SK-N-SH treated with all-trans-retinoic acid at 6 μM for 48 hours (cell line): ENCODE data around the gene GJB5.

Source experiments
- ATAC-seq: fragments of 200-7000 bp; cut with Tn5 transposase; 3 replicates; pipeline ENCODE4 v1.9.1; 2020; ENCODE audit warnings: mild to moderate bottlenecking, moderate library complexity
- ARNTL ChIP-seq: fragments of 450-650 bp; formaldehyde crosslinking; IDR thresholded peaks from 2 replicates; pipeline ENCODE4 v1.5.0; 2020; ENCODE audit warnings: low read depth, mild to moderate bottlenecking, moderate library complexity, borderline replicate concordance
- BACH2 ChIP-seq: fragments of 250-450 bp; sonication (Bioruptor Pico); IDR thresholded peaks from 2 replicates; pipeline ENCODE4 v1.9.0; 2021; ENCODE audit warnings: mild to moderate bottlenecking, borderline replicate concordance
- CREB5 ChIP-seq: fragments of 250-450 bp; sonication (Bioruptor Pico); IDR thresholded peaks from 2 replicates; pipeline ENCODE4 v1.5.1; 2020; ENCODE audit warnings: low read depth, mild to moderate bottlenecking, moderate library complexity
- CSDC2 ChIP-seq: fragments of 250-450 bp; sonication (Bioruptor Pico); IDR thresholded peaks from 2 replicates; pipeline ENCODE4 v1.5.0; 2020; ENCODE audit warnings: mild to moderate bottlenecking, moderate library complexity
- ESRRG ChIP-seq: fragments of 250-450 bp; sonication (Bioruptor Pico); IDR thresholded peaks from 2 replicates; pipeline ENCODE4 v1.6.1; 2021; ENCODE audit warnings: mild to moderate bottlenecking
- GLIS3 ChIP-seq: fragments of 250-450 bp; sonication (Bioruptor Pico); IDR thresholded peaks from 2 replicates; pipeline ENCODE4 v1.5.0; 2020; ENCODE audit warnings: mild to moderate bottlenecking, moderate library complexity
- ISL1 ChIP-seq: fragments of 250-450 bp; sonication (Bioruptor Pico); IDR thresholded peaks from 2 replicates; pipeline ENCODE4 v2.1.2; 2022; ENCODE audit warnings: mild to moderate bottlenecking, moderate library complexity
- OSR1 ChIP-seq: fragments of 250-450 bp; sonication (Bioruptor Pico); IDR thresholded peaks from 2 replicates; pipeline ENCODE4 v1.8.0; 2022; ENCODE audit warnings: moderate library complexity, mild to moderate bottlenecking, inconsistent platforms
- PPARA ChIP-seq: fragments of 250-450 bp; sonication (Bioruptor Pico); IDR thresholded peaks from 2 replicates; pipeline ENCODE4 v1.5.0; 2020; ENCODE audit warnings: mild to moderate bottlenecking, borderline replicate concordance
- RARB ChIP-seq: fragments of 250-450 bp; sonication (Bioruptor Pico); IDR thresholded peaks from 2 replicates; pipeline ENCODE4 v1.8.0; 2021; ENCODE audit warnings: mild to moderate bottlenecking, moderate library complexity
- SNAI2 ChIP-seq: fragments of 250-450 bp; sonication (Bioruptor Pico); IDR thresholded peaks from 2 replicates; pipeline ENCODE4 v1.5.0; 2020; ENCODE audit warnings: mild to moderate bottlenecking, moderate library complexity
- TOX ChIP-seq: fragments of 250-450 bp; sonication (Bioruptor Pico); IDR thresholded peaks from 2 replicates; pipeline ENCODE4 v1.8.0; 2021; ENCODE audit warnings: mild to moderate bottlenecking, moderate library complexity, borderline replicate concordance
- ZC3H10 ChIP-seq: fragments of 250-450 bp; sonication (Bioruptor Pico); IDR thresholded peaks from 2 replicates; pipeline ENCODE4 v1.5.1; 2021; ENCODE audit warnings: mild to moderate bottlenecking, moderate library complexity
- ZFP3 ChIP-seq: fragments of 250-450 bp; sonication (Bioruptor Pico); IDR thresholded peaks from 2 replicates; pipeline ENCODE4 v1.5.0; 2020; ENCODE audit warnings: mild to moderate bottlenecking, moderate library complexity
- ZFP30 ChIP-seq: fragments of 450-650 bp; formaldehyde crosslinking; IDR thresholded peaks from 2 replicates; pipeline ENCODE4 v1.5.0; 2022; ENCODE audit warnings: mild to moderate bottlenecking, moderate library complexity
- ZNF565 ChIP-seq: fragments of 450-650 bp; formaldehyde crosslinking; conservative IDR thresholded peaks from 2 replicates; pipeline ENCODE4 v1.5.0; 2020; ENCODE audit warnings: low read depth, mild to moderate bottlenecking, moderate library complexity
- ZNF70 ChIP-seq: fragments of 450-650 bp; formaldehyde crosslinking; IDR thresholded peaks from 2 replicates; pipeline ENCODE4 v1.5.0; 2020; ENCODE audit warnings: mild to moderate bottlenecking, moderate library complexity
- ZNF8 ChIP-seq: fragments of 450-650 bp; formaldehyde crosslinking; IDR thresholded peaks from 2 replicates; pipeline ENCODE4 v1.5.0; 2020; ENCODE audit warnings: mild to moderate bottlenecking, moderate library complexity
- TF ChIP-seq, protein P1 (sequence below): fragments of 250-450 bp; sonication (Bioruptor Pico); IDR thresholded peaks from 2 replicates; pipeline ENCODE4 v1.8.0; 2020; ENCODE audit warnings: mild to moderate bottlenecking, moderate library complexity, borderline replicate concordance
- TF ChIP-seq, protein P2 (sequence below): fragments of 250-450 bp; sonication (Bioruptor Pico); IDR thresholded peaks from 2 replicates; pipeline ENCODE4 v1.8.0; 2021; ENCODE audit warnings: low read depth, mild to moderate bottlenecking, moderate library complexity, borderline replicate concordance
- TF ChIP-seq, protein P3 (sequence below): fragments of 250-450 bp; sonication (Bioruptor Pico); IDR thresholded peaks from 2 replicates; pipeline ENCODE4 v1.5.1; 2021; ENCODE audit warnings: mild to moderate bottlenecking, moderate library complexity

The GJB5 gene

GRCh38 chr1:34794001-34794789 is 39.3 kb downstream of the GJB5 start:
- ATAC-seq: no peak
- TF ChIP-seq GLIS3 (CRISPR knock-in tag): no peak
- TF ChIP-seq ZNF70: no peak
- no peak for TF ChIP-seq PPARA (CRISPR knock-in tag)
- no peak for TF ChIP-seq ARNTL
- no peak for TF ChIP-seq RARB
- TF ChIP-seq, protein P1, sequence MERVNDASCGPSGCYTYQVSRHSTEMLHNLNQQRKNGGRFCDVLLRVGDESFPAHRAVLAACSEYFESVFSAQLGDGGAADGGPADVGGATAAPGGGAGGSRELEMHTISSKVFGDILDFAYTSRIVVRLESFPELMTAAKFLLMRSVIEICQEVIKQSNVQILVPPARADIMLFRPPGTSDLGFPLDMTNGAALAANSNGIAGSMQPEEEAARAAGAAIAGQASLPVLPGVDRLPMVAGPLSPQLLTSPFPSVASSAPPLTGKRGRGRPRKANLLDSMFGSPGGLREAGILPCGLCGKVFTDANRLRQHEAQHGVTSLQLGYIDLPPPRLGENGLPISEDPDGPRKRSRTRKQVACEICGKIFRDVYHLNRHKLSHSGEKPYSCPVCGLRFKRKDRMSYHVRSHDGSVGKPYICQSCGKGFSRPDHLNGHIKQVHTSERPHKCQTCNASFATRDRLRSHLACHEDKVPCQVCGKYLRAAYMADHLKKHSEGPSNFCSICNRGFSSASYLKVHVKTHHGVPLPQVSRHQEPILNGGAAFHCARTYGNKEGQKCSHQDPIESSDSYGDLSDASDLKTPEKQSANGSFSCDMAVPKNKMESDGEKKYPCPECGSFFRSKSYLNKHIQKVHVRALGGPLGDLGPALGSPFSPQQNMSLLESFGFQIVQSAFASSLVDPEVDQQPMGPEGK (CRISPR knock-in tag): no peak
- no peak for TF ChIP-seq CREB5 (CRISPR knock-in tag)
- TF ChIP-seq TOX (CRISPR knock-in tag): no peak

DNA sequence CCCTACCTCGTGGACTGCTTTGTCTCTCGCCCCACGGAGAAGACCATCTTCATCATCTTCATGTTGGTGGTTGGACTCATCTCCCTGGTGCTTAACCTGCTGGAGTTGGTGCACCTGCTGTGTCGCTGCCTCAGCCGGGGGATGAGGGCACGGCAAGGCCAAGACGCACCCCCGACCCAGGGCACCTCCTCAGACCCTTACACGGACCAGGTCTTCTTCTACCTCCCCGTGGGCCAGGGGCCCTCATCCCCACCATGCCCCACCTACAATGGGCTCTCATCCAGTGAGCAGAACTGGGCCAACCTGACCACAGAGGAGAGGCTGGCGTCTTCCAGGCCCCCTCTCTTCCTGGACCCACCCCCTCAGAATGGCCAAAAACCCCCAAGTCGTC is 39.9 kb downstream of the GJB5 start:
- no peak for TF ChIP-seq ZNF565 (CRISPR knock-in tag)
- TF ChIP-seq, protein P1 (CRISPR knock-in tag): no peak
- no peak for TF ChIP-seq ZNF8 (CRISPR knock-in tag)
- TF ChIP-seq ARNTL: no peak
- TF ChIP-seq PPARA (CRISPR knock-in tag): no peak
- no peak for TF ChIP-seq CSDC2
- no peak for TF ChIP-seq ZFP3 (CRISPR knock-in tag)
- no peak for TF ChIP-seq SNAI2 (CRISPR knock-in tag)
- no peak for TF ChIP-seq RARB
- no peak for TF ChIP-seq ZFP30
- no peak for ATAC-seq

GRCh38 chr1:34795916-34796315 is 41.1 kb downstream of the GJB5 start:
- TF ChIP-seq ZFP3 (CRISPR knock-in tag): no peak
- TF ChIP-seq, all 23 proteins: peak for 0
- no peak for ATAC-seq

GRCh38 chr1:34796990-34797389 is 42.1 kb downstream of the GJB5 start:
- no peak for ATAC-seq
- TF ChIP-seq ISL1: no peak
- no peak for TF ChIP-seq CREB5 (CRISPR knock-in tag)
- no peak for TF ChIP-seq BACH2 (CRISPR knock-in tag)
- no peak for TF ChIP-seq PPARA (CRISPR knock-in tag)
- TF ChIP-seq CSDC2: no peak
- no peak for TF ChIP-seq ZNF565 (CRISPR knock-in tag)
- TF ChIP-seq, protein P2, sequence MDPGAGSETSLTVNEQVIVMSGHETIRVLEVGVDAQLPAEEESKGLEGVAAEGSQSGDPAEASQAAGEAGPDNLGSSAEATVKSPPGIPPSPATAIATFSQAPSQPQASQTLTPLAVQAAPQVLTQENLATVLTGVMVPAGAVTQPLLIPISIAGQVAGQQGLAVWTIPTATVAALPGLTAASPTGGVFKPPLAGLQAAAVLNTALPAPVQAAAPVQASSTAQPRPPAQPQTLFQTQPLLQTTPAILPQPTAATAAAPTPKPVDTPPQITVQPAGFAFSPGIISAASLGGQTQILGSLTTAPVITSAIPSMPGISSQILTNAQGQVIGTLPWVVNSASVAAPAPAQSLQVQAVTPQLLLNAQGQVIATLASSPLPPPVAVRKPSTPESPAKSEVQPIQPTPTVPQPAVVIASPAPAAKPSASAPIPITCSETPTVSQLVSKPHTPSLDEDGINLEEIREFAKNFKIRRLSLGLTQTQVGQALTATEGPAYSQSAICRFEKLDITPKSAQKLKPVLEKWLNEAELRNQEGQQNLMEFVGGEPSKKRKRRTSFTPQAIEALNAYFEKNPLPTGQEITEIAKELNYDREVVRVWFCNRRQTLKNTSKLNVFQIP: no peak
- no peak for TF ChIP-seq RARB

- ATAC-seq: no peak
- TF ChIP-seq PPARA (CRISPR knock-in tag): no peak
- no peak for TF ChIP-seq OSR1
- TF ChIP-seq ZNF565 (CRISPR knock-in tag): no peak
- TF ChIP-seq CREB5 (CRISPR knock-in tag): no peak
- no peak for TF ChIP-seq ESRRG (CRISPR knock-in tag)
- no peak for TF ChIP-seq ZC3H10 (CRISPR knock-in tag)
- no peak for TF ChIP-seq ZFP3 (CRISPR knock-in tag)
- TF ChIP-seq TOX (CRISPR knock-in tag): no peak
- no peak for TF ChIP-seq ARNTL
- TF ChIP-seq, protein P3, sequence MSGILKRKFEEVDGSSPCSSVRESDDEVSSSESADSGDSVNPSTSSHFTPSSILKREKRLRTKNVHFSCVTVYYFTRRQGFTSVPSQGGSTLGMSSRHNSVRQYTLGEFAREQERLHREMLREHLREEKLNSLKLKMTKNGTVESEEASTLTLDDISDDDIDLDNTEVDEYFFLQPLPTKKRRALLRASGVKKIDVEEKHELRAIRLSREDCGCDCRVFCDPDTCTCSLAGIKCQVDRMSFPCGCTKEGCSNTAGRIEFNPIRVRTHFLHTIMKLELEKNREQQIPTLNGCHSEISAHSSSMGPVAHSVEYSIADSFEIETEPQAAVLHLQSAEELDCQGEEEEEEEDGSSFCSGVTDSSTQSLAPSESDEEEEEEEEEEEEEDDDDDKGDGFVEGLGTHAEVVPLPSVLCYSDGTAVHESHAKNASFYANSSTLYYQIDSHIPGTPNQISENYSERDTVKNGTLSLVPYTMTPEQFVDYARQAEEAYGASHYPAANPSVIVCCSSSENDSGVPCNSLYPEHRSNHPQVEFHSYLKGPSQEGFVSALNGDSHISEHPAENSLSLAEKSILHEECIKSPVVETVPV (CRISPR knock-in tag): no peak
- TF ChIP-seq, protein P2: no peak
These were observed 45.4 kb downstream of the GJB5 start for GRCh38 chr1:34800214-34800613.
